HG03460 (cell line): ENCODE results near the gene HS1BP3.

Source experiments
- ATAC-seq: cut with Tn5 transposase; IDR thresholded peaks from one replicate; pipeline ENCODE4 v1.9.1; 2021; ENCODE audit not compliant: unreplicated experiment

The HS1BP3 gene

DNA sequence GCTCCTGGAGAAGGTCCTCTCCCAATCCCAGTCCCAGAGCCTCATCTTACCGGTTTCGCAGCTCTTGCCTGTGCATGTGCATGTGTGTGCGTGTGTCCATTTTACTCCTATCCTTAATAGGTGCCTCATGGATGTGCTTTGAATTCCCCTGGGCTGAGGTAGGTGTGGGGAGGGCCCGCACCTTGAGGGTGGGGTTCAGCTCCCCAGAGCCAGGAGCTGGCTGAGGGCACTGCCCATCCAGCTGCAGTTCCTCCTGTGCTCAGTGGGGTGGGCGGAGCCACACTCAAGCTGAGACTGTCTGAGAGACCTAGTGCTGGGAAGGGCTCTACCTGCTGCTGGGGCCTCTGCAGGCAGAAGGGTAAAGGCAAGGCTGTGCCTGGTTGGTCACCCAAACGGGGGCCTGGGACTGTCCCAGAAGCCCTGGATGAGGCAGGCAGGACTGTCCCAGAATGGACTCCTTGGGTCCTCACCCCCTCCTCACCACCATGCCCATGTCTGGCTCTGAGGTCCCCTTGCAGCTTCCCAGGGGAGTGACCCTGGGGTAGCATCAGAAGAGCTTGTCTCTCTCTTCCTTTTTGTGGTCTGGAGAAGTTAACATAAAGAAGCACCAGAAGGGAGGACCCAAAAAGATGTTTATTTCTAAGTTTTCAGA lies 24.9 kb upstream of the HS1BP3 start:
- ATAC-seq: peak; percentile 65

DNA sequence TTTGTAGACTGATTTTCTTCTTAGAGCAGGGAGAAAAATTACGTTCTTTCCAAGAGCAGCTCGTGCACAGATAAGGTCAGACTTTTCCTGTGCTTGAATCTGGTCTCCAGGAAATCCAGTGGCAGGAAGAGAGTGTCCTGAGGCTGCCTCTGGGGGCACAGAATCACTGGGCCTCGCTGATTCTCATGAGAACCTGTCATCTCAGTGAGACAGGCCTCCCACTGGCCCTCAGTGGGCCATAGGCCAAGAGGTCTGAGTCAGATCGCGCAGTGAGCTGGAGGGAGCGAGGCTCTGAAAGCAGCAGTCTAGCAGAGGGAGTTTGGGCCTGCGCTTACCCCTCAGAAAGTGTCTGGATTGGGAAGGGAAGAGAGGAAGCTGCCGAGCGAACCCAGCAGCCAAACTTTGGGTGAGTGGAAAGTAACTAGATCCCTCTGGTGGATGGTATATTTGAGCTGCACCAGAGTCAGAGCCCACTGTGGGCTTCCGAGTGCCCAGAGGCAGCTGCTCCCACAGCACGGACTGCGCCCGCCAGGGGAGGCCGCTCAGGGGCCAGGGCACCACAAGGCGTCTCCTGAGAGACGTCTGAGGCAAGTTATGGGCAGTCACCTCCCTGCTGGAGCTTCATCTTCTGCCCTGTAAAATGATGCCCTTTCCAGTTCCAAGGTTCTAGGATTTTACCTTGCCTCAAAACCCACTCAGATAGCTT lies 24.2 kb upstream of the HS1BP3 start:
- no peak for ATAC-seq

DNA sequence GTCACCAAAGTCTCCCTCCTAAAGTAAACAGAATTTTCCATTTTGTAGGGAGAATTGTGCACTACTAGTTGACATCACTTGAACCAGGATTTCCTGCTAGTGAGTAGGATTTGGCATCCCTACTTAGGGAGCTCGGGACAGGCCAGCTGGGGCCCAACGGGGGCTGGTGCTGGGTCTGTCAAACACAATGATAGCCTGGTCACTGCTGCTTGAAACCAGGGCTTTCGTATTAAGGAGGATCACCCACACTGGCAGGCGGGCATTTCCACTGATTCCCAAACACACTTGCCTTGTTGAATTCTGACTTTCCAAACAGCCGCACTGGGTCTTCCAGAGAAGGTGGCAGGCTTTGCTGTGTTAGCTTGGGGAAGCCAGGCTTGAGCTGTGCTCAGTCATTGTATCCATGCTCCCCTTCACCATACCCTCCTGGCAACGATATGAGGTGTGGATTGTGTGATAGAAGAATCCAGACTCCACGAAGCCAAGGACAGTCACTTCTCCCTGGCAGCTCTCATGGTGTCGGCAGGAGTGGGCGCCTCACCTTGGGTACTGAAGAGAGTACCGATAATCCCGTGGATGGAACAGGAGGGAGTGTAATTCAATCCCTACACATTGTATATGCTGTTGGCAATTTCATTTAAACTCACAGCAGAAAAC lies 23.5 kb upstream of the HS1BP3 start:
- ATAC-seq: no peak

DNA sequence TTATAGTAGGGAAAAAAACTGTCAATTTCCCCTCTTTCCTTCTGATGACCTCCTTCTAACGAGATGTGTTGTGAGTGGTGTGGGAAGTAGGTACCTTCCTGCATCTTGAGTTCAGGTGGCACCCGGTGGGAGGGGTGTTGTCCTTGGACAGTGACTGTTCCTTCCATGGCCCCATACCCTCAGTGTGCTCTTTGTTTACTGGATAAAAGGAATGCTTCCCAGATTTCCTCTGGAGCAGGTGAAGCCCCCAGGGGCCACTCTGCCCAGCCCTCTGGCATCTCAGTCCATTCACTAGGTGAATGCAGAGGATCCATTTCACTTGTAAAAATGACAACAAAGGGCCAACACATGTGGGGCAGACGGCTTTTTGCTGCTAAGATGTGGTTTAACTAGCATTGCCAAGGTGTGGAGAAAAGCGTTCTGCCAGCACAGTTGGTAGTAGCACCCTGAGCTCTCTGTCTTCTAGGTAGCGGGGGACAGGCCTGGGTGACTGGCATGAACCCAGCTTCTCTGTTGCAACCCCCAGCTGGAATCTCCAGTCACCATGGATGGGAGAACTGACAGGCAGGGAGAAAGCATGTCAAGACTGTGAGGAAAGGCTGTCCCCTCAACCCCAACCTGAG lies 22.9 kb upstream of the HS1BP3 start:
- no peak for ATAC-seq

DNA sequence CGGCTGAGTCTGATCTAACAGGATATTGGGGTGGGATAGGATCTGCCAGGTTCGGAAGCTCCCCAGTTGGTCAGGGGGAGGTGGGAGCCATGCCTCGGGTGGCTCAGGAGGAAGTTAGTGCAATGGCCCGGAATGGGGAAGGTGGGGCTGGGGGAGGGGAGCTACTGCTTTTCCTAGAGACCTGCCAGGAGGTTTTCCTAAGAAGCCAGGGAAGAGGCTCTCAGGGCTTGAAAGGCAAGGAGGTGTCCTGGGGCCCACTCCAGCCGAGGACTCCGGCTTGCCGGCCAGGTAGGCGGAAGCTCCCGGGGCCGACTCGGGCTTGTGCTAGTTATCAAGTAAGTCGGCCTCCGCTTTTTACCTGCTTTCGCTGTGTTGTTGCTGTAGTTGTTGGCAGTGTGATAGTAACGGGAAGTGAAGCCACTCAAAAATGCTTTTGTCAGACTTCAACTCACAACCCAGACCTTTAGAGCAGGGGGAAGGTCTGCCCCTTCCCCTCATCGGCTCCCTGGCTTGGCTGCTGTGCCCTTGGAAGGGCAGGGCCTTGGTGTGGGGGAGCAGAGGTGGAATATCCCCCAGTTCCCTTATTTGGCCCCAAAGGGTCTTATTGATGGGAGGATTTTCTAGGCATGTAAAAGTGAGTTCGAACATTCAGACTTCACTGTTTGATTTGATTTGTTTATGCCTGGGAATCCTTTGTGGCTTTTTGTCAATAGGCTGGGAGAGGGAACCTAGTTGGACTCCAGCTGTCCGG lies 21.5 kb upstream of the HS1BP3 start:
- no peak for ATAC-seq

DNA sequence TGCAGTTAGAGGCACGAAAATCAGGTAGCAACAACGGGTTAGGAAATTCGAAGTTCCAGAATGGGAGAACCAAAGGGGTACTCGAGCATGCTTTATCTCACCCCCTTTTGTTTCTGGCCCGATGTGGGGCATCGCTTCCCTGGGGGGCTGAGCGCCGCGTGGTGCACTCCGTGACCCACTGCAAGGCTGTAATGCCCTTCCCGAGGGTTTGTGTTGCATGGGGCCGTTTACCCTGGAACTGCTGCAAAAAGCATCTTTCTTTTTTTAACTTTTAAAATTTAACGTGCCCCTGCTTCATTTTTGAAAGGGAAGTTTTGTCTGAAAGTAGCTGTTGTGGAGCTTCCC lies 20.8 kb upstream of the HS1BP3 start:
- ATAC-seq: no peak

DNA sequence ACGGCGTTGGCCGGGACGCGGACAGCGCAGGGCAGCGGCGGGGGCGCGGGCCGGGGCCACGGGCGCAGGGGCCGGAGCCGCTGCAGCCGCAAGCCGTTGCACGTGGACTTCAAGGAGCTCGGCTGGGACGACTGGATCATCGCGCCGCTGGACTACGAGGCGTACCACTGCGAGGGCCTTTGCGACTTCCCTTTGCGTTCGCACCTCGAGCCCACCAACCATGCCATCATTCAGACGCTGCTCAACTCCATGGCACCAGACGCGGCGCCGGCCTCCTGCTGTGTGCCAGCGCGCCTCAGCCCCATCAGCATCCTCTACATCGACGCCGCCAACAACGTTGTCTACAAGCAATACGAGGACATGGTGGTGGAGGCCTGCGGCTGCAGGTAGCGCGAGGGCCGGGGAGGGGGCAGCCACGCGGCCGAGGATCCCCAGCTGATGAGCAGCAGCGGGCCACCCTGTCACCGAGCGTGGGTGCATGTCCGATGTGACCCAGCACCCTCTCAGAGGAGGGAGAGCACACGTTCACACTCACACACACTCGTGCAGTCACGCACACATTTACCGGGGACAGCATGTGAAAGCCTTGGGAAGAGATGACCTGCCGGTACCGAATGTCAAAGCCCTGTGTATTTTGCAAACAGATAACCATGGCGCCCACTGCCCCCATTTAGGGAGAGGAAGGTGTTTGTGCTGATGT lies 20.3 kb upstream of the HS1BP3 start:
- ATAC-seq: no peak

DNA sequence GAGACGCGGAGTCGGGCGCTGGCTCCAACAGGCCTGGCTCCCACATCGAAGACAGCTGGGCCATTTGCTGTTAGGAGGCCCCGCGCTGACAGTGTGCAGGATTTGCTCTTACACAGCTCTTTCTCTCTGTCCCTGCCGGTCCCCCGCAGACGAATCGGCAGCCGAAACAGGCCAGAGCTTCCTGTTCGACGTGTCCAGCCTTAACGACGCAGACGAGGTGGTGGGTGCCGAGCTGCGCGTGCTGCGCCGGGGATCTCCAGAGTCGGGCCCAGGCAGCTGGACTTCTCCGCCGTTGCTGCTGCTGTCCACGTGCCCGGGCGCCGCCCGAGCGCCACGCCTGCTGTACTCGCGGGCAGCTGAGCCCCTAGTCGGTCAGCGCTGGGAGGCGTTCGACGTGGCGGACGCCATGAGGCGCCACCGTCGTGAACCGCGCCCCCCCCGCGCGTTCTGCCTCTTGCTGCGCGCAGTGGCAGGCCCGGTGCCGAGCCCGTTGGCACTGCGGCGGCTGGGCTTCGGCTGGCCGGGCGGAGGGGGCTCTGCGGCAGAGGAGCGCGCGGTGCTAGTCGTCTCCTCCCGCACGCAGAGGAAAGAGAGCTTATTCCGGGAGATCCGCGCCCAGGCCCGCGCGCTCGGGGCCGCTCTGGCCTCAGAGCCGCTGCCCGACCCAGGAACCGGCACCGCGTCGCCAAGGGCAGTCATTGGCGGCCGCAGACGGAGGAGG lies 19.6 kb upstream of the HS1BP3 start:
- no peak for ATAC-seq

DNA sequence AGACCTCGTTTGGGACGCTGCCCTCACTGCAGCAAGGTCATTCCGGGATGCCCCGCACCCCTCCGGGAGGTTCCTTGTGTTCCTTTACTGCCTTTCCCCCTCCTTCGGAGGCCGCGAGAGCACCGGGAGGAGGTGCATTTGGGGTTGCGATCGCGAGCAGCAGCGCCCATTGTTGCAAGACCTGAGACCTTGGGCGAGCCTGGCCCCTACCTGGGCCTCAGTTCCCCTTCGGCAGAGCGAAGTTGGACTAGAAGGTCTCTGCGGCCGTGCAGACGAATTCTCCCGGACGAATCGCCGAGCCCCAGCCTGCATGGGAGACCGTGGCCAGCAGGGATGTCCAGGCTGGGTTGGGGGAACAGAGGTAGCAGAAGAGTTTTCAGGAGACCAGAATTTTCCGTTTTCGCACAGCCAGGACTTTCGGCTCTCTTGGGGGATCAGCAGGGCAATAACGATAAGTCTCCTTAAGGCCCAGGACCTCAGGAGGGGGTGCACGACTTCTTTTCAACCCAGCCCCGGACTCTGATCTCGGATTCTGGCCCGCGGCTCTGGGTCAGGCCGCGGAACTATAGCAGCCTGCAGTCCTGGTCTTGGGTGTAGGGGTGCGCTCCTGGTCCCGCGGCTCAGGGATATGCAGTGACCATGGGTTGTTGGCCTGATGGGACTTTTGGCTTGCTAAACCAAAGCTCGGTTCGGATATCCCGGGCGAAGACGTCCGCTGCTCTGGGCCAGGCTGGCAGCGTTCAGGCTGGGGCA lies 18.8 kb upstream of the HS1BP3 start:
- no peak for ATAC-seq

DNA sequence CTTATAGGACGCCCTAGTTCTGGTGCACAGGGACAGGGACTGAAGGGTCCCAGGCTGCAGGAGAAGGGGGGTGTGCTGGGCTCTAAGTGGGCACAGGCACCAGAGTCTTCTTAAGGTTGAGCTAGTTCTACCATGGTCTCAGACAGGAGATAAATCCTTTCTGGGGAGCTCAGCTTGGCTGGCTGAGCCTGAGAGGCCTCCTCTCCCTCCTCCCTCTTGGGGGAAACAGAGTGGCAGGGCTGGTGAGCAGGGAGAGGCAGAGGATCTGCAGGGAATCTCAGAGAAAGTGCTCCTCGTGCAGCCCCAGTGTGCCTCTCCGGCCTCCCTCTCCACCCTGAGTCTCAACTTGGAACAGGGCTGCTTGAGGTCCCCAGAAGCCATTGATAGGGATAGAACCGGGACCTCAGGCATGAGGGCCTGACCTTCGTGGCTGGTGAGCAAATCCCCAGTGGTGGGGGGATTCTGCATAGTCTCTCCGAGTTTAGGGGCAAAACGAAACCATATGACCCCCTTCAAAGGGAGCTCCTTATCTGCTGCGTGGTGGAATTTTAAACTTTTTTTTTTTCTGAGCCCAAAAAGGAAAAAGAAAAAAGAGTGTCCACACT lies 18.1 kb upstream of the HS1BP3 start:
- ATAC-seq: no peak

DNA sequence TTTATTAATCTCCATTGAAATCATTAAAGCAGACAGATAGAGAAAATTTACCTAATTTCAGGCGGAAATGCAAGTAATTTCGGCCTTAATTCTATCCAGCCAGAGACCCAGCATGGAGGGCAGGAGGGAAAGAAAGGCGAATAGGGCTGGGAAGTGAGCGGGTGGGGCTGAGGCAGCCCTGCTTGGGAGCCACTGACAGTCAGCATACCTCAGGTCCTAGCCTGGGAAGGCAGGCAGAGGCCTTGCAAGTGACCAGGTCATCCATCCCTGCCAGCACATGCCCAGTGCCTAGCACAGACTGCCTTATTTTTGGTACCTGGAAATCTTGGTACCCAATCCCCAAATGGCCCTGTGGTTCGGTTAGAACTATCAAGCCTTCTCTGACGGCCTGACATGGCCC lies 17.6 kb upstream of the HS1BP3 start:
- ATAC-seq: no peak

DNA sequence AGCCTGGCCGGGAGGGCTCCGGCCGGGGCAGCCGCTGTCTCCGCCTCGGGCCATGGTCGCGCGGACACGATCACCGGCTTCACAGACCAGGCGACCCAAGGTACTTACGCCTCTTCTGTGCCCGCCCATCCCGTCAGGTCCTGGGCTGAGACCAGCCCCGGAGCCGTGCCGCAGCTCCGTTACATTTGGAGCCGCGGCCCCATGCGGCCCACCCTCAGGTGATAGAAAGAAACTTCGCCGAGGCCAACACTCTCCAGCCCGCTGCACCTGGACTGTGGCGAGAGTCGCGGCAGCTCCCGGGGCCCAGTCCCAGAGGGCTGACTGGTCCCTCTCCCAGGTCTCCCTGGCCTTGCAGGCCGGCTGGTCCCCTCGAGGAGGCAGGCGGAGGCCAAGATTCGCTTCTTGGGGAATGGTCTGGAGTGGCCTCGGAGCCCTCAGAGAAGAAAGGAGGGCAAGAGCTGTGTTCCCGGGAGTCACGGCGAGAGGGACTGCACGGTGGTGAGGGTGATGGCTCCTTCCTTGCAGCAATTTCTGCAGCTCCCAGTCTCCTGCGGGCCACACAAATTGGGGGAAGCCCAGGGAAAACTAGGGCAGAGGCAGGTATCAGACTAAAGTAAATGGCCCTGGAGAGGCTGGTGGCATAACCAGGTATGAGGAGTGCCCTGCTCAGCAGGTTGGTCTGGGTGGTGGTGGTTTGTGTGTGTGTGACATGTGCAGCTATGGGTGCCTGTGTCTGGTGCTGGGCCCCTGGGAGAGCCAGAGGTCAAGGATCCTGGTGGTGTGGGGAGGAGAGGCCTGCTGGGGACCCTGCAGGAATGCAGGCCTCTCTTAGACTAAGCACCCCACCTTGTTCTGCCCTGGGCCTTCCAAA lies 16.9 kb upstream of the HS1BP3 start:
- ATAC-seq: no peak

DNA sequence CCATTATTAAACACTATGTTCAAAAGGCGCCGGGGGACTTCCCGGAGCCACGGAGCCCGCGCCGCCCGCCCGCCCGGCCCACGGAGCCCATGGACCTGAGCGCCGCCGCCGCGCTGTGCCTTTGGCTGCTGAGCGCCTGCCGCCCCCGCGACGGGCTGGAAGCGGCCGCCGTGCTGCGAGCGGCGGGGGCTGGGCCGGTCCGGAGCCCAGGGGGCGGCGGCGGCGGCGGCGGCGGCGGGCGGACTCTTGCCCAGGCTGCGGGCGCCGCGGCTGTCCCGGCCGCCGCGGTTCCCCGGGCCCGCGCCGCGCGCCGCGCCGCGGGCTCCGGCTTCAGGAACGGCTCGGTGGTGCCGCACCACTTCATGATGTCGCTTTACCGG lies 16.2 kb upstream of the HS1BP3 start:
- no peak for ATAC-seq

DNA sequence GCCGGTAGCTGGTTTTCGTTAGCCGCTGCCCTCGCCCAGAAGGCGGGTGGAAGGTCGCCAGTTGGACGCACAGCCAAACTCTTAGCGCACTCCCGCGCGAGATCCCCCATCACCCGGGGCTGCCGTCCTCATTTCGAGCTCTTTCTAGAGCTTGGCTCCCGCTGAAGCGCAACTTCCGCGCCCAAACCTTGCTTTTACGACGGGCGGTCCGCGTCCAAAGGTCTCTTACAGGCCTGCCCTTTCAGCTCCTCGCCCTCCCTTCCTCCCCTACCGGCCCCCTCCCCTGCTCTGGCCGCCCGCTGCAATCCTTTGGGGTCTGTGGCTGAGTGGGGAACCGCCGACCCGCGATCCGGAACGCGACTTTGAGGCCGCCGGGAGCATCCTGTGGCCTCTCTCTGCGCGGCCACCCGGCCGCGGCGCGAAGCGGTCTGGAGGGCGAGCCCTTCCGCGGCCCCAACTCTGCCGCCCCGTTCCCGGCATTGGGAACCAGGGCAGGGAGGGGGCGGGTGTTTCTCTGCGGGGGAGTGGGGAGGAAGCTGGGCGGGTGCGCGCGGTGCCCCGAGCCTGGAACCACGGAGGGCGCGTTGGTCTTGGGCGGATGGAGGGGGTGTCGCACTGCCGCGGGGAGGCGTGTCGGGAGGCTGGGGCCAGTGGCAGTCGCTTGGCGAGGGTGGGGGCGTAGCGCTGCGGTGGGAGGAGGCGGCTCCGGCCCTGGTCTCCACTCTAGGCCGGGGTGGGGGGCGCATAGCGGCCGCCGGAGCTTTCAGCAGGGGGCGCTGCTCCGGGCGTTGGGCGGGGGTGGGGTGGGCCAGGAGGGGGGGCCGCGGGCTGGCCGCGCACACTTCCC lies 15.6 kb upstream of the HS1BP3 start, which contains the start of gene GDF7:
Gene GDF7 (plus strand): TSS at position 841 of the 847 bp plus-strand sequence. CDS start 96 bp downstream, outside the sequence.
- ATAC-seq: no peak

DNA sequence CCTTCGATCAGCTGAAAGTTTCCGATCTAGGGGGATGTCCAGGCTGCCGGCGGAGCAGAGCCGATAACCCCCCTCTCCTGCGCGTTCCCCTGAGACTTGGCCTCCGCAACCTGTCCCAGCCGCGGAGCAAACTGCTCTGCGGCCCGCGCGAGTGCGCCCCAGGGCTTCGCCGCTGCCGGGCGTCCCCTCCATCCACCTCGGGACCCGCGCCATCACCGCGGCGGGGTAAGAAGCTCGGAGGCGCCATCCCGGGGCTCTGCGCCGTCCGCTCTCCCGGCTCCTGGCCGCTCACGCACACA lies 15.1 kb upstream of the HS1BP3 start:
- no peak for ATAC-seq

DNA sequence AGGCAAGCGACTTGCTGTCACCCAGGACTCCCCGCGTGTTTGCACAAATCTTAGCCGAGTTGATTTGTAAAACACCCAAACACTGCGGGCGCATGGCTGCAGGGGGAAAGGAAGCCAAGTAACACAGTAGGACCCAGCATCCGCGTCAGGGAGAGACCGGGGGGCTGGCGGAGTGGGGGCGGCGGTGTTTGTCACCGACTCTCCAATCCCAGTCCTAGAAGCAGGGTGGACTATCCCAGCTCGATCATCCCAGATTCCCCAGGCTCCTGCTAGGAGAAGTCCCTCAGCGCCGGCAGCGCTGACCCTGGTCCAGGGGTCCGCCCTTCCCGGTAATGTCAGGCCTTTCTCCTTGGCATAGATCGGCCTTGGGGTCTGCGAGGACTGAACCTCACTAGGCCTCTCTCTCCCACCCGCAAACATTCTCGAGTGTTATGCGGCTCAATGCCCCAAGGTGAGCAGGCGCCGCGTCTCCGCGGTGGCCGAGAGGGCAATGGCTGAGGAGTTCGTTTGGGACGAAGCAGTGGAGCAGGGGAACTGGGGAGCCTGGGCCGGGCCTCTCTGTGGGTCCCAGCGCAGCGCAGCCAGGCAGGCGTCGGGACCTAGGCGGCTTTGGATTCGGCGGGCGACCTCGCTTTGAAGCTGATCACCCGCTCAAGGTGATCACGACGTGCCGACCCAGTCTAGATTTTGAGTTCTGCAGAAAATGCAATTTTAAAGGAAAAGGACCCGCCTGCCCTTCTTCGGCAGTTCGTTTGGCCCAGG lies 14.5 kb upstream of the HS1BP3 start:
- no peak for ATAC-seq
